ENCODE measurements around the gene SECISBP2L. TPM values are rescaled to one million over a fixed set of nuclear protein-coding genes. Genes with fewer than 3 reads are reported as not detected.

SECISBP2L gene
- total RNA-seq, 1 donor from 2014 or later: 58.9 TPM

GRCh38 chr15:49060710-49061495 is 14.7 kb upstream of the SECISBP2L start:
- no peaks in the 10 kb centered on the region for H3K27me3 Mint-ChIP-seq (ENCODE audit: low read depth)
- H3K27ac Mint-ChIP-seq: peak overlapping the region; percentile 86
- TF ChIP-seq CTCF (IDR thresholded peaks at IDR 0.05; ENCODE audit: unreplicated experiment): no peak
- H3K4me1 Mint-ChIP-seq: peaks cover 15% of the 10 kb centered on the region
- H3K4me3 Mint-ChIP-seq: no peak overlapping the region
- H3K9me3 Mint-ChIP-seq: no peaks in the 10 kb centered on the region
- no peaks in the 10 kb centered on the region for H3K36me3 Mint-ChIP-seq
- DNase-seq (ENCODE audit: low spot score in 2 of 2, unreplicated experiment in 2 of 2): no peak

- H3K4me1 Mint-ChIP-seq: peaks cover 15% of the 10 kb centered on the region
- H3K4me3 Mint-ChIP-seq: no peak overlapping the region
- TF ChIP-seq CTCF (IDR thresholded peaks at IDR 0.05; ENCODE audit: unreplicated experiment): no peak
- H3K27ac Mint-ChIP-seq: peak overlapping the region; percentile 62
- no peaks in the 10 kb centered on the region for H3K9me3 Mint-ChIP-seq
- no peak for DNase-seq (ENCODE audit: low spot score in 2 of 2, unreplicated experiment in 2 of 2)
- H3K36me3 Mint-ChIP-seq: no peaks in the 10 kb centered on the region
- no peaks in the 10 kb centered on the region for H3K27me3 Mint-ChIP-seq (ENCODE audit: low read depth)
Measured at GRCh38 chr15:49059491-49059890, 13.2 kb upstream of the SECISBP2L start.

- DNase-seq (ENCODE audit: low spot score in 2 of 2, unreplicated experiment in 2 of 2): no peak
- Mint-ChIP-seq H3K36me3 (no peaks in the 10 kb centered on the region), H3K9me3 (no peaks in the 10 kb centered on the region), H3K27me3 (ENCODE audit: low read depth) (no peaks in the 10 kb centered on the region), H3K27ac (no peak overlapping the region), H3K4me1 (peaks cover 15% of the 10 kb centered on the region), H3K4me3 (no peak overlapping the region)
- no peak for TF ChIP-seq CTCF (IDR thresholded peaks at IDR 0.05; ENCODE audit: unreplicated experiment)
Measured at GRCh38 chr15:49058559-49058958, 12.3 kb upstream of the SECISBP2L start.

- no peak for DNase-seq (ENCODE audit: low spot score in 2 of 2, unreplicated experiment in 2 of 2)
- H3K4me3 Mint-ChIP-seq: no peak overlapping the region
- peaks cover 7% of the 10 kb centered on the region for H3K4me1 Mint-ChIP-seq
- no peaks in the 10 kb centered on the region for H3K27me3 Mint-ChIP-seq (ENCODE audit: low read depth)
- H3K27ac Mint-ChIP-seq: no peak overlapping the region
- H3K9me3 Mint-ChIP-seq: peaks cover 8% of the 10 kb centered on the region
- no peak for TF ChIP-seq CTCF (IDR thresholded peaks at IDR 0.05; ENCODE audit: unreplicated experiment)
- H3K36me3 Mint-ChIP-seq: no peaks in the 10 kb centered on the region
Measured at GRCh38 chr15:49055630-49056029, 9.4 kb upstream of the SECISBP2L start.

GRCh38 chr15:49052662-49053061 is 6.4 kb upstream of the SECISBP2L start:
- Mint-ChIP-seq H3K9me3 (peaks cover 8% of the 10 kb centered on the region), H3K4me1 (no peaks in the 10 kb centered on the region), H3K27ac (no peak overlapping the region), H3K4me3 (no peak overlapping the region), H3K27me3 (ENCODE audit: low read depth) (no peaks in the 10 kb centered on the region), H3K36me3 (no peaks in the 10 kb centered on the region)
- no peak for DNase-seq (ENCODE audit: low spot score in 2 of 2, unreplicated experiment in 2 of 2)
- TF ChIP-seq CTCF (IDR thresholded peaks at IDR 0.05; ENCODE audit: unreplicated experiment): no peak

All from mesothelial cell of epicardium (in vitro differentiated cells).